Measurements from ENCODE around the gene AP2A2.

GRCh38 chr11:961921-962320, 36.3 kb downstream of the AP2A2 start:
- TF ChIP-seq, protein P1, sequence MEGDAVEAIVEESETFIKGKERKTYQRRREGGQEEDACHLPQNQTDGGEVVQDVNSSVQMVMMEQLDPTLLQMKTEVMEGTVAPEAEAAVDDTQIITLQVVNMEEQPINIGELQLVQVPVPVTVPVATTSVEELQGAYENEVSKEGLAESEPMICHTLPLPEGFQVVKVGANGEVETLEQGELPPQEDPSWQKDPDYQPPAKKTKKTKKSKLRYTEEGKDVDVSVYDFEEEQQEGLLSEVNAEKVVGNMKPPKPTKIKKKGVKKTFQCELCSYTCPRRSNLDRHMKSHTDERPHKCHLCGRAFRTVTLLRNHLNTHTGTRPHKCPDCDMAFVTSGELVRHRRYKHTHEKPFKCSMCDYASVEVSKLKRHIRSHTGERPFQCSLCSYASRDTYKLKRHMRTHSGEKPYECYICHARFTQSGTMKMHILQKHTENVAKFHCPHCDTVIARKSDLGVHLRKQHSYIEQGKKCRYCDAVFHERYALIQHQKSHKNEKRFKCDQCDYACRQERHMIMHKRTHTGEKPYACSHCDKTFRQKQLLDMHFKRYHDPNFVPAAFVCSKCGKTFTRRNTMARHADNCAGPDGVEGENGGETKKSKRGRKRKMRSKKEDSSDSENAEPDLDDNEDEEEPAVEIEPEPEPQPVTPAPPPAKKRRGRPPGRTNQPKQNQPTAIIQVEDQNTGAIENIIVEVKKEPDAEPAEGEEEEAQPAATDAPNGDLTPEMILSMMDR (IDR thresholded peaks at IDR 0.05), result no peak
- no peak for TF ChIP-seq POLR2AphosphoS5 (IDR thresholded peaks at IDR 0.05)

Data from breast epithelium (tissue), 3 donors.